ENCODE measurements around the gene FES. TPM values are rescaled to one million over a fixed set of nuclear protein-coding genes. Genes with fewer than 3 reads are reported as not detected.
A peak's percentile ranks its signal among the peaks of the same experiment; 100 is the strongest.

The FES gene
- total and polyA plus RNA-seq, 8 donors: 3.9 to 26.5 (median 9.1) TPM

GRCh38 chr15:90879730-90880366 is 4.5 kb upstream of the FES start:
- 92 to 93% methylated on average over 35 of the region's 35 CpGs for WGBS, 2 donors
- no peak for TF ChIP-seq CTCF (IDR thresholded peaks at IDR 0.05)
- DNase-seq: peak in 3 of 6 donors; percentile 46 to 69 (median 57)
- ATAC-seq: no peak
- Histone ChIP-seq H3K27me3 (no peaks in the 10 kb centered on the region), H3K36me3 (peaks cover 14 to 67% (median 61%) of the 10 kb centered on the region in 3 donors), H3K9me3 (no peaks in the 10 kb centered on the region), H3K27ac (no peak overlapping the region), H3K4me1 (peaks cover 0 to 22% (median 4%) of the 10 kb centered on the region in 3 donors), H3K4me3 (no peak overlapping the region)
- intact Hi-C loops (cut with DNase I): loop anchor here in 1 of 3 donors (5.0 kb wide), 1 partner anchor 228 kb away; no protein-coding TSS in a partner anchor
- FAIRE-seq: no peak

GRCh38 chr15:90880381-90881145 is 3.7 kb upstream of the FES start:
- peaks cover 14 to 66% (median 61%) of the 10 kb centered on the region in 3 donors for H3K36me3 ChIP-seq
- 86 to 94% methylated on average over 16 of the region's 16 CpGs for WGBS, 2 donors
- H3K4me1 ChIP-seq: peaks cover 0 to 15% (median 0%) of the 10 kb centered on the region in 3 donors
- H3K27ac ChIP-seq: no peak overlapping the region
- ATAC-seq: no peak
- H3K9me3 ChIP-seq: no peaks in the 10 kb centered on the region
- no peak overlapping the region for H3K4me3 ChIP-seq
- TF ChIP-seq CTCF (IDR thresholded peaks at IDR 0.05): no peak
- intact Hi-C loops (cut with DNase I): no loop called here
- DNase-seq: peak in 1 of 6 donors; percentile 40
- no peaks in the 10 kb centered on the region for H3K27me3 ChIP-seq
- no peak for FAIRE-seq

- H3K4me3 ChIP-seq: no peak overlapping the region
- no peak for FAIRE-seq
- peaks cover 13 to 58% (median 53%) of the 10 kb centered on the region in 3 donors for H3K36me3 ChIP-seq
- H3K9me3 ChIP-seq: no peaks in the 10 kb centered on the region
- no peak overlapping the region for H3K27ac ChIP-seq
- no peak for ATAC-seq
- no peak for TF ChIP-seq CTCF (IDR thresholded peaks at IDR 0.05)
- no peaks in the 10 kb centered on the region for H3K27me3 ChIP-seq
- peak in 3 of 6 donors; percentile 52 to 82 (median 60) for DNase-seq
- peaks cover 0 to 20% (median 0%) of the 10 kb centered on the region in 3 donors for H3K4me1 ChIP-seq
- 84 to 85% methylated on average over 32 to 35 of the region's 35 CpGs for WGBS, 2 donors
- intact Hi-C loops (cut with DNase I): no loop called here
Measured at GRCh38 chr15:90881181-90881977, 2.9 kb upstream of the FES start.

GRCh38 chr15:90881978-90882721 is 2.2 kb upstream of the FES start:
- no peaks in the 10 kb centered on the region for H3K27me3 ChIP-seq
- no peak for TF ChIP-seq CTCF (IDR thresholded peaks at IDR 0.05)
- H3K9me3 ChIP-seq: no peaks in the 10 kb centered on the region
- intact Hi-C loops (cut with DNase I): no loop called here
- DNase-seq (peak in 3 of 6 donors; percentile 54 to 76 (median 64)), FAIRE-seq (no peak), ATAC-seq (peak in 1 of 4 donors; percentile 6)
- WGBS, 2 donors: 79 to 82% methylated on average over 19 of the region's 19 CpGs
- H3K36me3 ChIP-seq: peaks cover 5 to 50% (median 47%) of the 10 kb centered on the region in 3 donors
- no peak overlapping the region for H3K4me3 ChIP-seq
- H3K4me1 ChIP-seq: peaks cover 0 to 23% (median 0%) of the 10 kb centered on the region in 3 donors
- H3K27ac ChIP-seq: no peak overlapping the region
